ENCODE measurements around the gene AMOTL1.

DNA sequence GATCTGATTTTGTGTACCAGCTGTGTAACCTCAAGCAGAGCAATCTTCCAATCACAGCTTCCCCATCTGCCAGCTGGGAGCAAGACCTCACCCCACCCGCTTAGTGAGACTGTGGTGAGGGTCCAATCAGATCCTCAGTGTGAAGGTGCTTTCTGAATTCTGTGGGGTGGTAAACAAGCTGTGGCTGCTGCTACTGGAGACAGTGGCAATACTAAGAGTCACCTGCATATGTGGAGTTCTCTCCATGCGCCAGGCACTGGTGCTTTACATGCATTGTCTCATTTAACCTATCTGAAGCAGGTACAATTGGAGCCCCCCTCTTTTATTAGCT lies 154.8 kb downstream of the AMOTL1 start:
- TF ChIP-seq, protein P1, sequence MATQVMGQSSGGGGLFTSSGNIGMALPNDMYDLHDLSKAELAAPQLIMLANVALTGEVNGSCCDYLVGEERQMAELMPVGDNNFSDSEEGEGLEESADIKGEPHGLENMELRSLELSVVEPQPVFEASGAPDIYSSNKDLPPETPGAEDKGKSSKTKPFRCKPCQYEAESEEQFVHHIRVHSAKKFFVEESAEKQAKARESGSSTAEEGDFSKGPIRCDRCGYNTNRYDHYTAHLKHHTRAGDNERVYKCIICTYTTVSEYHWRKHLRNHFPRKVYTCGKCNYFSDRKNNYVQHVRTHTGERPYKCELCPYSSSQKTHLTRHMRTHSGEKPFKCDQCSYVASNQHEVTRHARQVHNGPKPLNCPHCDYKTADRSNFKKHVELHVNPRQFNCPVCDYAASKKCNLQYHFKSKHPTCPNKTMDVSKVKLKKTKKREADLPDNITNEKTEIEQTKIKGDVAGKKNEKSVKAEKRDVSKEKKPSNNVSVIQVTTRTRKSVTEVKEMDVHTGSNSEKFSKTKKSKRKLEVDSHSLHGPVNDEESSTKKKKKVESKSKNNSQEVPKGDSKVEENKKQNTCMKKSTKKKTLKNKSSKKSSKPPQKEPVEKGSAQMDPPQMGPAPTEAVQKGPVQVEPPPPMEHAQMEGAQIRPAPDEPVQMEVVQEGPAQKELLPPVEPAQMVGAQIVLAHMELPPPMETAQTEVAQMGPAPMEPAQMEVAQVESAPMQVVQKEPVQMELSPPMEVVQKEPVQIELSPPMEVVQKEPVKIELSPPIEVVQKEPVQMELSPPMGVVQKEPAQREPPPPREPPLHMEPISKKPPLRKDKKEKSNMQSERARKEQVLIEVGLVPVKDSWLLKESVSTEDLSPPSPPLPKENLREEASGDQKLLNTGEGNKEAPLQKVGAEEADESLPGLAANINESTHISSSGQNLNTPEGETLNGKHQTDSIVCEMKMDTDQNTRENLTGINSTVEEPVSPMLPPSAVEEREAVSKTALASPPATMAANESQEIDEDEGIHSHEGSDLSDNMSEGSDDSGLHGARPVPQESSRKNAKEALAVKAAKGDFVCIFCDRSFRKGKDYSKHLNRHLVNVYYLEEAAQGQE (IDR thresholded peaks at IDR 0.05; ENCODE audit: insufficient replicate concordance, low read depth): no peak
- TF ChIP-seq, protein P2, sequence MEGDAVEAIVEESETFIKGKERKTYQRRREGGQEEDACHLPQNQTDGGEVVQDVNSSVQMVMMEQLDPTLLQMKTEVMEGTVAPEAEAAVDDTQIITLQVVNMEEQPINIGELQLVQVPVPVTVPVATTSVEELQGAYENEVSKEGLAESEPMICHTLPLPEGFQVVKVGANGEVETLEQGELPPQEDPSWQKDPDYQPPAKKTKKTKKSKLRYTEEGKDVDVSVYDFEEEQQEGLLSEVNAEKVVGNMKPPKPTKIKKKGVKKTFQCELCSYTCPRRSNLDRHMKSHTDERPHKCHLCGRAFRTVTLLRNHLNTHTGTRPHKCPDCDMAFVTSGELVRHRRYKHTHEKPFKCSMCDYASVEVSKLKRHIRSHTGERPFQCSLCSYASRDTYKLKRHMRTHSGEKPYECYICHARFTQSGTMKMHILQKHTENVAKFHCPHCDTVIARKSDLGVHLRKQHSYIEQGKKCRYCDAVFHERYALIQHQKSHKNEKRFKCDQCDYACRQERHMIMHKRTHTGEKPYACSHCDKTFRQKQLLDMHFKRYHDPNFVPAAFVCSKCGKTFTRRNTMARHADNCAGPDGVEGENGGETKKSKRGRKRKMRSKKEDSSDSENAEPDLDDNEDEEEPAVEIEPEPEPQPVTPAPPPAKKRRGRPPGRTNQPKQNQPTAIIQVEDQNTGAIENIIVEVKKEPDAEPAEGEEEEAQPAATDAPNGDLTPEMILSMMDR (IDR thresholded peaks at IDR 0.05; ENCODE audit: insufficient read depth, low read length): no peak
